Thyroid gland (tissue), 4 donors: ENCODE measurements around the gene VPS8.

Source experiments
- POLR2A ChIP-seq, 2 donors: fragments of 450-650 bp; IDR thresholded peaks; one replicate each; pipeline ENCODE4 v1.6.1; 2017; ENCODE audit warnings: antibody characterized with exemption in 2 of 2, mild to moderate bottlenecking in 2 of 2, moderate library complexity in 1 of 2
- TF ChIP-seq, protein P1 (sequence below), 6 experiments: fragments of 200-600 bp in 3 of 6; fragments of 450-650 bp in 3 of 6; sonication (generic) in 3 of 6; IDR thresholded peaks; one replicate each; pipeline ENCODE4 v1.5.1; 2016 to 2019; ENCODE audit warnings: antibody characterized with exemption in 6 of 6, mild to moderate bottlenecking in 2 of 6, inconsistent platforms in 1 of 6, moderate library complexity in 1 of 6

DNA sequence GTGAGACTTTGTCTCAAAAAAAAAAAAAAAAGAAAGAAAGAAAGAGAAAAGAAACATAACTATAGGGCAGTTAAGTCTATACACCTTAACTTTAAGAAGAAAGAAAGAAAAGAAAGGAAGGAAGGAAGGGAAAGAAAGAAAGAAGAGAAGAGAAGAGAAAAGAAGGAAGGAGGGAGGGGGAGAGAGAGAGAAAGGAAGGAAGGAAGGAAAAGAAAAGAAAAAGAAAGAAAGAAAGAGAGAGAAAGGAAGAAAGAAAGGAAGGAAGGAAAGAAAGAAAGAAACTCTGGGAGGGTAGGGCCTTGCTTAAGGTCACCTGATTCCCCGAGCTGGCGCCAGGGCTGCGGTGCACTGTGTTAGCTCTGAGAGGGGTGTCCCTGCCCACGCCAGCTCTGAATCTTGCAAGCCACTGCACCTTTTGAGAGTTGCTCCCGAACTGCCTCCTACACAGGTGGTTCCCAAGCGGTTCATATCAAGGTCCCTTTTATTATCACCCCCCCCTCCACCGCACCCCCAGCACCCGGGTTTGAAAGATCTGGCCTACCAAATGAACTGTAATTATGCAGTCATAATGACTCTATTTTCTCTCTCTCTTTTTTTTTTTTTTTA lies 39.2 kb upstream of the VPS8 start:
- TF ChIP-seq, protein P1, sequence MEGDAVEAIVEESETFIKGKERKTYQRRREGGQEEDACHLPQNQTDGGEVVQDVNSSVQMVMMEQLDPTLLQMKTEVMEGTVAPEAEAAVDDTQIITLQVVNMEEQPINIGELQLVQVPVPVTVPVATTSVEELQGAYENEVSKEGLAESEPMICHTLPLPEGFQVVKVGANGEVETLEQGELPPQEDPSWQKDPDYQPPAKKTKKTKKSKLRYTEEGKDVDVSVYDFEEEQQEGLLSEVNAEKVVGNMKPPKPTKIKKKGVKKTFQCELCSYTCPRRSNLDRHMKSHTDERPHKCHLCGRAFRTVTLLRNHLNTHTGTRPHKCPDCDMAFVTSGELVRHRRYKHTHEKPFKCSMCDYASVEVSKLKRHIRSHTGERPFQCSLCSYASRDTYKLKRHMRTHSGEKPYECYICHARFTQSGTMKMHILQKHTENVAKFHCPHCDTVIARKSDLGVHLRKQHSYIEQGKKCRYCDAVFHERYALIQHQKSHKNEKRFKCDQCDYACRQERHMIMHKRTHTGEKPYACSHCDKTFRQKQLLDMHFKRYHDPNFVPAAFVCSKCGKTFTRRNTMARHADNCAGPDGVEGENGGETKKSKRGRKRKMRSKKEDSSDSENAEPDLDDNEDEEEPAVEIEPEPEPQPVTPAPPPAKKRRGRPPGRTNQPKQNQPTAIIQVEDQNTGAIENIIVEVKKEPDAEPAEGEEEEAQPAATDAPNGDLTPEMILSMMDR (IDR thresholded peaks at IDR 0.05), result no peak
- no peak for TF ChIP-seq POLR2A (IDR thresholded peaks at IDR 0.05)
